PC-3 (cell line): ENCODE data around the gene SRPK3.

Experiments used
- EZH2phosphoT487 ChIP-seq: fragments of 300-600 bp; sonication (generic); IDR thresholded peaks from 2 replicates; pipeline ENCODE4 v1.6.1; 2018; ENCODE audit warnings: mild to moderate bottlenecking, antibody characterized with exemption, low read length, borderline replicate concordance
- TF ChIP-seq, protein P1 (sequence below): fragments of 300-600 bp; sonication (generic); conservative IDR thresholded peaks from 2 replicates; pipeline ENCODE4 v1.5.1; 2017; ENCODE audit warnings: antibody characterized with exemption, low read depth, mild to moderate bottlenecking, low read length

DNA sequence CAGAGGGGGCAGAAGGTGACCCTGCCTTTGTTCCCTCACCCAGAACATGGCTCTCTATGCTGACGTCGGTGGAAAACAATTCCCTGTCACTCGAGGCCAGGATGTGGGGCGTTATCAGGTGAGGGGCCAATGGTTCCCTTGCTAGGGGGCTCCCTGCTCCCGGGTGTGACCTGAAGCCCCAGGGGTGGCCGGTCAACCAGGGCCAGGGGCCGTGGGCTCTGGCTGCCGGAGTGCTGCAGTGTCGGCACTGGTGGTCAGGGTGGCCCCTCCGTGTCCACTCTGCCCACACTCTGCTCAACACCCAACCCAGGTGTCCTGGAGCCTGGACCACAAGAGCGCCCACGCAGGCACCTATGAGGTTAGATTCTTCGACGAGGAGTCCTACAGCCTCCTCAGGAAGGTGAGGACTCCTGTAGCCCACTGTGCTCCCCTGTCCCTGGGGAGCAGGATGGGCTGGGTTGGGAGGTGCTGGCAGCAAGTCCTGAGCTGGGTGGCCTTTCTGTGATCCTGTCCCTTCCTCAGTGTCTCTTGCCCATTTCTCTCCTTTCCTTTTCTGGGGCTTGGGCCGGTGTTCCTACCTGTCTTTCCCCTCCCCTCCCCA lies 16.7 kb downstream of the SRPK3 start:
- TF ChIP-seq, protein P1, sequence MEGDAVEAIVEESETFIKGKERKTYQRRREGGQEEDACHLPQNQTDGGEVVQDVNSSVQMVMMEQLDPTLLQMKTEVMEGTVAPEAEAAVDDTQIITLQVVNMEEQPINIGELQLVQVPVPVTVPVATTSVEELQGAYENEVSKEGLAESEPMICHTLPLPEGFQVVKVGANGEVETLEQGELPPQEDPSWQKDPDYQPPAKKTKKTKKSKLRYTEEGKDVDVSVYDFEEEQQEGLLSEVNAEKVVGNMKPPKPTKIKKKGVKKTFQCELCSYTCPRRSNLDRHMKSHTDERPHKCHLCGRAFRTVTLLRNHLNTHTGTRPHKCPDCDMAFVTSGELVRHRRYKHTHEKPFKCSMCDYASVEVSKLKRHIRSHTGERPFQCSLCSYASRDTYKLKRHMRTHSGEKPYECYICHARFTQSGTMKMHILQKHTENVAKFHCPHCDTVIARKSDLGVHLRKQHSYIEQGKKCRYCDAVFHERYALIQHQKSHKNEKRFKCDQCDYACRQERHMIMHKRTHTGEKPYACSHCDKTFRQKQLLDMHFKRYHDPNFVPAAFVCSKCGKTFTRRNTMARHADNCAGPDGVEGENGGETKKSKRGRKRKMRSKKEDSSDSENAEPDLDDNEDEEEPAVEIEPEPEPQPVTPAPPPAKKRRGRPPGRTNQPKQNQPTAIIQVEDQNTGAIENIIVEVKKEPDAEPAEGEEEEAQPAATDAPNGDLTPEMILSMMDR = no peak
- no peak for TF ChIP-seq EZH2phosphoT487
